NOMO-1 treated with dmso at 0.1 percent for 144 hours (cell line): ENCODE data around the gene CCDC178.
"Not testable (repeated sequence)": the region's sequence is repeated elsewhere in the genome, so short reads cannot be mapped to it uniquely, and the experiment has no call there.

Source experiments
- DNase-seq: peaks from one replicate; lab custom pipeline; 2025; ENCODE audit not compliant: unreplicated experiment; lab: John Stamatoyannopoulos, UW

Gene CCDC178

GRCh38 chr18:33020877-33021276 lies 419.6 kb downstream of the CCDC178 start:
- no peak for DNase-seq

- DNase-seq: no peak
Observed at GRCh38 chr18:33014060-33014796, 426.3 kb downstream of the CCDC178 start.

DNA sequence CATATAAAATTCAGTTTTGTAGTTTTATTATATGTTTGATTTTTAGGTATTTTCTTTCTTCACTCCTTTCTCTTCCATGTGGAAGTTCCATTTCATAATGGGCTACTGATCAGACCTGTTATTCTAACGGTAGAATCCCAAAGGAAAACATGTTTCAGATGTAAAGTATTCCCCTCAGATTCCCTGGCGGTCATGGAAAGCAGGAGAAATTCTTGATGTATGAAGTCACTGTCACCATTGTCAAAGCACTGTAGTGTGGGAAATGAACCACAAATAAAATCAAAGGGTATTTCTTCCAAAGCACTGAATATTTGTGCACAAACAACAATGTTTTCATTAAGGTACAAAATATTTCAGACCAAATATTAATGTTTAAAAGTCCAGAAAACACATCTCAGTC lies 430.4 kb downstream of the CCDC178 start:
- no peak for DNase-seq

DNA sequence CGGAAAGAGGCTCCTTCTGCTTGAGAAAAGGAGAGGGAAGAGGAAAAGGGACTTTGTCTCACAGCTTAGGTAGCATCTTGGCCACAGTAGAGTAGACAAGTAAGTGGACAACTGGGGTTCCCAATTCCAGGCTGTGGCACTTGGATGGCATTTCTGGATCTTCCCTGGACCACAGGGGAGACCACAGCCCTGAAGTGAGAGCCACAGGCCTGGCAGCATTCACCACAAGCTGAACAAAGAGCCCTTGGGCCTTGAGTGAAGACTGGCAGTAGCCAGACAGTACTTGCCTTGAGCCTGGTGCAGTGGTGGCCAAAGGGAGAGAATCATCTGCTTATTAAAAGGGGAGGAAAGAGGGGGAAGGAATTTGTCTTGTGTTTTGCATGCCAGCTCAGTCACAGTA lies 441.6 kb downstream of the CCDC178 start:
- no peak for DNase-seq

GRCh38 chr18:32998285-32998684 lies 442.2 kb downstream of the CCDC178 start:
- DNase-seq: no peak

- no peak for DNase-seq
Observed at GRCh38 chr18:32983721-32984120, 456.8 kb downstream of the CCDC178 start.

DNA sequence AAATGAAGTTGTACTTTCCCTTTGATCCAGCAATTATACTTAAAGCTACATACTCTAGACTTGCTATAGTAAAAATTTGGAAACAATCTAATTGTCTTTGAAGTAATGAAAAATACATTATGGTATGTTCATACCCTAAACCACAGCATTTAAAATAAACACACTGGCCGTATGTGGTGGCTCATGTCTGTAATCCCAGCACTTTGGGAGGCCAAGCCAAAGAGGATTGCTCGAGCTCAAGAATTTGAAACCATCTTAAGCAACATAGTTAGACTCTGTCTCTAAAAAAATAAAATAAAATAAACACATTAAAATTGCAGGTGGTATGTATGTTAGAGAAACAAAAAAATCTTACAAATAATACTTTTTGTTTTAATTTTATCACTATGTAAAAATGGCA lies 459.6 kb downstream of the CCDC178 start:
- no peak for DNase-seq

DNA sequence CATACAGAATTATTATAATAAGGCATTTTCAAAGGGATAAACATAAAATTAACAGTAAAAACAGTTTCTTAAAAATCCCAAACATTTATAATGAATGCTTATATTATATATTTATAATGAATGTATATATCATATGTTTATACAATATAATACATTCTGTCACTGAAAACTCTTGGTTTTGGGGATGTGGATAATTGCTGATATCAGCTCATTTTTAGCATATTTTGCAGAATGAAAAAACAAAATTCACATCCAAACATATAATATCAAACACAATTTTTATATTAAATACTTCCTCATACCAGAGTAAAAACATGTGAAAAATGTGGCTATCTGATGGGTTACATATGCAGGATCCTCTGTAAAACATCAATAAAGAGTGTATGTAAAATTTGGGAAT lies 465.0 kb downstream of the CCDC178 start:
- no peak for DNase-seq

DNA sequence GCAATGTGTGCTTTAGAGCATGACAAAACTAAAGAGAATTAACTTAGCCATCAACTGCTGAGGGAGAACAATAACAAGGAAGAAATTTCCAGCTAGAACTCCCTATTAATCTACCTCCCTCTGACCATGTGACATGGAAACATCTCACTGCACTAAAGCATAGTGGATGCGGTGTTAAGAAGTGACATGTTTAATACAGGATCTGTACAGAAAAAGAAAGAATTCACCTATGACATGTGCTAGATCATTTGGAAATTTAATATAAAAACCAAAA lies 465.4 kb downstream of the CCDC178 start:
- no peak for DNase-seq

DNA sequence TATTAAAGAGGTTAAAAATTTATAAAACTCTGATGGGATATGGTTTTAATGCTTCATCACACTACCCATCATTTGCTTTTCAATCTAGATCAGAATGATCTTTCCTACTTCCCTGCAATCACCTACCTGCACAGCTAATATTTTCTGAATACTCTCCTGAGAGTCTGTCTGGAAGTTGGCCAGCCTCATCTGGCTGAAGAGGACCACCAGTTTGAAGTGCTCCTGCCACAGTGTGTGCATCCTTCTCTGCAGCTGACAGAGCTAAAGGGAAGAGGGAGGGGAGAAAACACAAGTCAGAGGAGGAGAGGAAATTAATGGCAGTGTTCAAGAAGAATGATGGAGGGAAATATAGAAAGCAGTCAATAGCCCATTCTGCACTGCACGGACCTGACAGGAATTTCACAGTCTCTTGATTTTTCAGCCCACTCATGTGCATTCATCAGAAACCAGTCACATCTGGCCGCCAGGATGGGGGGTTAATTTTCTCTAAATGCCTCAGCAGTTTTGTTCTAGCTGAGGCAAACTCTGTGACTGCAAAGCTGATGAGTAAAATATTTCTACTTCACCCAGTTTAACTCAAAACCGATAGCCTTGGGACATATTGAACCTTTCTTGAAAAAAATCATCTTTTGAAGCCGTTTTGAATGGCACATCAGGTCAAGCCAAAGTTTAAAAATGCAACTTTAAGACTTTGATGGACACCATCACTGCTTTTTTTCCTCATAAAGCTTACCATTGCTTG lies 465.9 kb downstream of the CCDC178 start:
- DNase-seq: no peak

GRCh38 chr18:32968248-32968647 lies 472.3 kb downstream of the CCDC178 start:
- DNase-seq: no peak

DNA sequence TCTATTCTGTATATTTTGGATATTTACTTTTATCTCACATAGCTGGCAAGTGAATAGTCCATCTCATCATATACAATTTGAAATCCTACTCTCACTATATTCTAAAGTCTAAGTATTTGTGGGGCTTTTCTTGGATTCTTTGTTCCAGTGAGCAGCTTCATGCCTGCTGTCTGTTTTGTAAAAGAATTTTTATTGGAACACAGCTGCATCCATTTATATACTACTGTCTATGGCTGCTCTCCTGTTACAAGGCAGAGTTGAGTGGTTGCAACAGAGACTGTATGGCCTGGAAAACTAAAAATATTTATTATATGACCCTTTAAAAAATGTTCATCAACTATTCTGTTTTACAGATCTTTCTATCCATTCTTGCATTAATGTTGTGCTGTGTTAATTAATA lies 474.4 kb downstream of the CCDC178 start:
- DNase-seq: no peak

- DNase-seq: no peak
Observed at GRCh38 chr18:32961538-32961937, 479.0 kb downstream of the CCDC178 start.

GRCh38 chr18:32958746-32959145 lies 481.8 kb downstream of the CCDC178 start:
- no peak for DNase-seq

DNA sequence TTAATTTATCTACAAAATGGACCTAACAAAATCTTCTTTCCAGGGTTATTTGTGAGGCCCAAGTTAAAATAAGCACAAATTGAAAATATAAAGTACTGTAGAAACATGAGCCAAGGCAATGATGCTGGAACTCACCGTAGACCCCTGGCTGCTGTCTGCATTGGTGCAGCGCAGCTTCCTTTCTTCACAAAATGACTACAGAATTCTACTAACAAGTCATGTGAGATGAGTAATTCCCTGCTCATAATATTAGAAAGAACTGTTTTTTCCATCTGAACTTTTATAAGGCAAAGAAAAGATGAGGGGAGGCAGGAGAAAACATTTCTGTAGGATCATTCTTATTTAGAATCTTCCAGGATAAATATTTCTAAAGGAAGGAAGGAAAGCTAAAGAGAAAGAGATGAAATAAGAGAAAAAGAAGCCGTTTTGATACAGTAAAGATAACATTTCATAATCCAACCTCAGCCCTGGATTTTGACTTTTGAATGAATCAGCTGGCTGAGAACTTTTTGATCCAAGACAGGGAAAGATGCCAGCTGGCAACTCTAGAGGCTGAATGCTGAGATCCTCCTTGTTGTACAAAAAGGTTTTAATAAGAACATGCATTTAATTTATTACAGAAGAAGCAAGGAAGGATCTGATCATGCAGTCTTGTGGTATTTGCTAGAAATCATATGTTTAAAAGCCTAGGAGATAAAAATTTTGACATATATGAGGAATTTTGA lies 483.8 kb downstream of the CCDC178 start:
- DNase-seq: no peak

GRCh38 chr18:32952318-32952717 lies 488.2 kb downstream of the CCDC178 start:
- not testable (repeated sequence) for DNase-seq

GRCh38 chr18:32937597-32937996 lies 502.9 kb downstream of the CCDC178 start:
- no peak for DNase-seq

- DNase-seq: no peak
Observed at GRCh38 chr18:32937066-32937465, 503.5 kb downstream of the CCDC178 start.

DNA sequence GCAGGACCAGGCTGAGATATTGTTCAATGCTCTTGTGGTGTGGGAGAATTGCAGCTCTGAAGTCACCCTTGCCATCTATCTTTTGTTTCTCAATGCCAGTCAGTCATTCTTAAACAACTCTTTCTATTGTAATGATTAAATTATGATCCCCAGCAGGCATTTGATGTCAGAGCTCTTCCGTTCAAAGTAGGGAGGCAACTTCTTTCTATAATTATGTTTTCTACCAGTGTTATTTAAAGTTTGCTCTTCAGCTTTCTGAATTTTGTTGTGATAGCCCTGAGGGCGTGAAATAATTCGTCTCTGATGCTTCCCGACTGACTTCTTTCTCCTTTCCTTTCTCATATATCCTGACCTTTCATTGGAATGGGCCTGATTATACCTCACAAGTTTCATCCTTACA lies 506.3 kb downstream of the CCDC178 start:
- DNase-seq: no peak

DNA sequence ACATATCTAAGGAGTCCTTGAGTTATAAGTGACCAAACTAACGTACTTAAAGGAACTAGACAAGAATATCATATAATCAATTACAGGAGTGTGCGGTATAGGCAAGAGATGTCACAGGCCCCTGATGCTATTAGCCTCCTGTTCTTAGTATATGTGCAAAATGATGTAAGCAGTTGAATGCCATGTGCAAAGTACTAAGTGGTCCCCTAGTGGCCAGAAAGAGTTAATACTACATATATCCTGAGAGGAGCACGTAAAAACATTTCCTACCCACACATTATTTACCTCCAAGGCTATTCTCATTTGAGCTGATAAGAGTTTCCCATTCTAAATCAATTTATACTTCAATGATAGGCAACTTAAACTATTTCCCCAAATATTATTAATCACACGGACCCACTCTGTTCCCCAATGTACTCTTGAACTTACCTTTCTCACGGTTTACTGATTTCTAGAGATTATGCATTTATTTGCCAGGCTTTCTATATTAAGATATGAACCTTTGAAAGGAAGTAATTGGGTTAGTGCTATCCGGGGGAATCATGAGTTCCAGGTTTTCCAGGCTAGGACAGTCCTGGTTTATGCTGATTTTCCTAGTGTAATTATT lies 509.7 kb downstream of the CCDC178 start:
- DNase-seq: peak; percentile 4

- DNase-seq: no peak
Observed at GRCh38 chr18:32929213-32929612, 511.3 kb downstream of the CCDC178 start.

DNA sequence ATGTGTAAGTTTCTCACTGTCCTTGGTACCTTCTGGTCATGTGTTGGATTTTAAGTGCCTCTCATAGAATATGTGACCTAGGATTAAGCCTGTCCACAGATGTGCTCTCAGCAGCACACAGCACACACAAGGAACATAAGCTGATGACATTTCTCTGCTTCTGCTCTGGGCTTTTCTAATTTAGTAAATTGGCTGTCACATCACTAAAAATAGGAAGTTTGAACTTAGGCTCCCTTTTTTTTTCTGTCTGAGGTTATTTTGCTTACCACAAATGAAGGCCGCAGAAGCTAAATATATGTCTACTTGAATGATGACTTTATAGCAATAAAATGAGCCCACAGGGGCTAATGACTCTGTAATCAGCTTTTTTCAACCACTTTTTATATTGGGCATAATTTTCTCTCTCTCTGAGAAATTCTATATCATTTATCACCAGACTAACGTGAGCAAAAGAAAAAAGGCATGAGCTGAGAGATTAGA lies 517.5 kb downstream of the CCDC178 start:
- DNase-seq: peak; percentile 91
